Mesodermal cell (in vitro differentiated cells): ENCODE data around the gene RAD52.

Experiments used
- H3K27ac ChIP-seq: 2 replicates; pipeline ENCODE4 v1.7.0; 2013; ENCODE audit warnings: mild to moderate bottlenecking, low read depth, low read length, moderate library complexity; ENCODE audit not compliant: severe bottlenecking
- H3K36me3 ChIP-seq: 2 replicates; pipeline ENCODE4 v1.7.1; 2013; ENCODE audit warnings: mild to moderate bottlenecking, low read length, moderate library complexity; ENCODE audit not compliant: control insufficient read depth, insufficient read depth
- H3K4me1 ChIP-seq: one replicate; pipeline ENCODE4 v1.7.1; 2013; ENCODE audit warnings: mild to moderate bottlenecking, low read length; ENCODE audit not compliant: insufficient read depth, control insufficient read depth, poor library complexity, severe bottlenecking
- H3K4me3 ChIP-seq: 2 replicates; pipeline ENCODE4 v1.7.0; 2013; ENCODE audit warnings: low read length, control low read depth, mild to moderate bottlenecking; ENCODE audit not compliant: insufficient read depth, poor library complexity, severe bottlenecking; ENCODE audit errors: extremely low read depth
- H3K9me3 ChIP-seq: 2 replicates; pipeline ENCODE4 v1.7.1; 2013; ENCODE audit warnings: mild to moderate bottlenecking, low read length, moderate library complexity; ENCODE audit not compliant: control insufficient read depth
- WGBS, 2 experiments: methylation state at CpG; one replicate each; pipeline ENCODE4 v1.1.5; 2013; ENCODE audit warnings: missing lambda C conversion rate in 2 of 2; ENCODE audit not compliant: insufficient coverage in 2 of 2; 5-methylcytosine and 5-hydroxymethylcytosine counted together

RAD52 gene

GRCh38 chr12:904010-904414 is 45.5 kb downstream of the RAD52 start:
- H3K27ac ChIP-seq, result no peak overlapping the region
- peaks cover 93% of the 10 kb centered on the region for H3K36me3 ChIP-seq
- WGBS, 2 experiments, result 65 to 66% methylated on average over 3 of the region's 5 CpGs

DNA sequence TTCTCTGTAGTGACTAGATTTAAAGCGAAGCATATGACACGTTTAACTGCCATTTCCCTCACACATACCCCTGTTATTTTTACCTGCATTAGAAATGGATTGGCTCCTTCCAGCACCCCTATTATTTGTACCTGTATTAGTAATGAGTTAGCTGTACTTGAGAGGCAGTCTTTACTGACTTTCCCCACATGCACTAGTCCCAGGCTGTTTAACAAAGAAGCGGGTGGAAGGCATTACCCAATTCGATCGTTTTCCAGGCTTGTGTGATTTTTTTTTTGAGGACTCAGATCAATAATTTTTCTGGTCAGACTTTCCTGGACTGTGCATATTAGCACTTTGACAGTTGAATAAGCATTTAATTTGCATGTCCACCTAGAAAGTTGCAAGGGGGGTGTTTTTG is 46.4 kb downstream of the RAD52 start:
- Histone ChIP-seq H3K9me3 (no peaks in the 10 kb centered on the region), H3K4me3 (no peak overlapping the region), H3K27ac (no peak overlapping the region), H3K4me1 (peaks cover 9% of the 10 kb centered on the region), H3K36me3 (peaks cover 93% of the 10 kb centered on the region)
- 100% methylated on average over 3 of the region's 5 CpGs; no CpG with 5 or more reads in 1 of the 2 experiments for WGBS, 2 experiments

More at GRCh38 chr12:904010-904414, 45.5 kb downstream of the RAD52 start:
- Histone ChIP-seq H3K9me3 (no peaks in the 10 kb centered on the region), H3K4me1 (peaks cover 9% of the 10 kb centered on the region), H3K4me3 (no peak overlapping the region)

GRCh38 chr12:902581-902980 is 46.9 kb downstream of the RAD52 start:
- no peaks in the 10 kb centered on the region for H3K9me3 ChIP-seq
- H3K4me3 ChIP-seq, result no peak overlapping the region
- peaks cover 93% of the 10 kb centered on the region for H3K36me3 ChIP-seq
- H3K4me1 ChIP-seq, result peaks cover 10% of the 10 kb centered on the region
- WGBS, 2 experiments, result 95 to 100% methylated on average over 2 of the region's 3 CpGs
- H3K27ac ChIP-seq, result no peak overlapping the region

- Histone ChIP-seq H3K4me3 (no peak overlapping the region), H3K9me3 (no peaks in the 10 kb centered on the region), H3K27ac (no peak overlapping the region), H3K36me3 (peaks cover 90% of the 10 kb centered on the region), H3K4me1 (peaks cover 11% of the 10 kb centered on the region)
- WGBS, 2 experiments, result 80 to 91% methylated on average over 3 to 4 of the region's 4 CpGs
Measured at GRCh38 chr12:897386-897785, 52.1 kb downstream of the RAD52 start.

- H3K4me3 ChIP-seq, result no peak overlapping the region
- H3K9me3 ChIP-seq, result no peaks in the 10 kb centered on the region
- peaks cover 84% of the 10 kb centered on the region for H3K36me3 ChIP-seq
- H3K4me1 ChIP-seq, result peaks cover 11% of the 10 kb centered on the region
- H3K27ac ChIP-seq, result no peak overlapping the region
- WGBS, 2 experiments, result 88 to 91% methylated on average over 4 of the region's 4 CpGs
Measured at GRCh38 chr12:896031-896430, 53.5 kb downstream of the RAD52 start.

- H3K36me3 ChIP-seq, result peaks cover 80% of the 10 kb centered on the region
- H3K27ac ChIP-seq, result peak overlapping the region; percentile 2
- no peaks in the 10 kb centered on the region for H3K9me3 ChIP-seq
- H3K4me1 ChIP-seq, result peaks cover 11% of the 10 kb centered on the region
- no peak overlapping the region for H3K4me3 ChIP-seq
Measured at GRCh38 chr12:894226-894625, 55.3 kb downstream of the RAD52 start.

- no peak overlapping the region for H3K27ac ChIP-seq
- H3K36me3 ChIP-seq, result peaks cover 91% of the 10 kb centered on the region
- no peaks in the 10 kb centered on the region for H3K9me3 ChIP-seq
- no peaks in the 10 kb centered on the region for H3K4me1 ChIP-seq
- no peak overlapping the region for H3K4me3 ChIP-seq
- WGBS, 2 experiments, result 92 to 100% methylated on average over 2 of the region's 2 CpGs
Measured at GRCh38 chr12:886206-886605, 63.3 kb downstream of the RAD52 start.

DNA sequence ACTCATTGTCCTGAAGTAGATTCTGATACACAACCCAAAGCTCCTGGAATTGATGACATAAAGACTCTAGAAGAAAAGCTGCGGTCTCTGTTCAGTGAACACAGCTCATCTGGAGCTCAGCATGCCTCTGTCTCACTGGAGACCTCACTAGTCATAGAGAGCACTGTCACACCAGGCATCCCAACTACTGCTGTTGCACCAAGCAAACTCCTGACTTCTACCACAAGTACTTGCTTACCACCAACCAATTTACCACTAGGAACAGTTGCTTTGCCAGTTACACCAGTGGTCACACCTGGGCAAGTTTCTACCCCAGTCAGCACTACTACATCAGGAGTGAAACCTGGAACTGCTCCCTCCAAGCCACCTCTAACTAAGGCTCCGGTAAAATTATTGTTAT is 63.8 kb downstream of the RAD52 start:
- no peaks in the 10 kb centered on the region for H3K4me1 ChIP-seq
- no peak overlapping the region for H3K4me3 ChIP-seq
- no peaks in the 10 kb centered on the region for H3K9me3 ChIP-seq
- H3K27ac ChIP-seq, result no peak overlapping the region
- peaks cover 96% of the 10 kb centered on the region for H3K36me3 ChIP-seq
- WGBS, 2 experiments, result 83 to 100% methylated on average over 1 of the region's 2 CpGs

DNA sequence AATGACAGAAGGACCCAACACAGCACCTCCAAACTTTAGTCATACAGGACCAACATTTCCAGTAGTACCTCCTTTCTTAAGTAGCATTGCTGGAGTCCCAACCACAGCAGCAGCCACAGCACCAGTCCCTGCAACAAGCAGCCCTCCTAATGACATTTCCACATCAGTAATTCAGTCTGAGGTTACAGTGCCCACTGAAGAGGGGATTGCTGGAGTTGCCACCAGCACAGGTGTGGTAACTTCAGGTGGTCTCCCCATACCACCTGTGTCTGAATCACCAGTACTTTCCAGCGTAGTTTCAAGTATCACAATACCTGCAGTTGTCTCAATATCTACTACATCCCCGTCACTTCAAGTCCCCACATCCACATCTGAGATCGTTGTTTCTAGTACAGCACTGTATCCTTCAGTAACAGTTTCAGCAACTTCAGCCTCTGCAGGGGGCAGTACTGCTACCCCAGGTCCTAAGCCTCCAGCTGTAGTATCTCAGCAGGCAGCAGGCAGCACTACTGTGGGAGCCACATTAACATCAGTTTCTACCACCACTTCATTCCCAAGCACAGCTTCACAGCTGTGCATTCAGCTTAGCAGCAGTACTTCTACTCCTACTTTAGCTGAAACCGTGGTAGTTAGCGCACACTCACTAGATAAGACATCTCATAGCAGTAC is 64.6 kb downstream of the RAD52 start:
- Histone ChIP-seq H3K36me3 (peaks cover 97% of the 10 kb centered on the region), H3K27ac (no peak overlapping the region), H3K9me3 (no peaks in the 10 kb centered on the region), H3K4me3 (no peak overlapping the region), H3K4me1 (no peaks in the 10 kb centered on the region)
- WGBS, 2 experiments, result 98 to 100% methylated on average over 5 of the region's 5 CpGs

DNA sequence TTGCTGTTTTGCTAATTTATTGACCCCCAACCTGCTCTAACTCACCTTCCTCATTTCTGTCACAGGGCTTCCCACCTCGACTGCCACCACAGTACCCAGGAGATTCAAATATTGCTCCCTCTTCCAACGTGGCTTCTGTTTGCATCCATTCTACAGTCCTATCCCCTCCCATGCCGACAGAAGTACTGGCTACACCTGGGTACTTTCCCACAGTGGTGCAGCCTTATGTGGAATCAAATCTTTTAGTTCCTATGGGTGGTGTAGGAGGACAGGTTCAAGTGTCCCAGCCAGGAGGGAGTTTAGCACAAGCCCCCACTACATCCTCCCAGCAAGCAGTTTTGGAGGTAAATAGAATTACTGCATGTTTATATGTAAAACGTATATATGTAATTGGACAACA is 68.8 kb downstream of the RAD52 start:
- no peaks in the 10 kb centered on the region for H3K9me3 ChIP-seq
- H3K27ac ChIP-seq, result no peak overlapping the region
- H3K4me3 ChIP-seq, result no peak overlapping the region
- peaks cover 81% of the 10 kb centered on the region for H3K36me3 ChIP-seq
- H3K4me1 ChIP-seq, result no peaks in the 10 kb centered on the region
- WGBS, 2 experiments, result 87 to 100% methylated on average over 1 to 3 of the region's 4 CpGs

DNA sequence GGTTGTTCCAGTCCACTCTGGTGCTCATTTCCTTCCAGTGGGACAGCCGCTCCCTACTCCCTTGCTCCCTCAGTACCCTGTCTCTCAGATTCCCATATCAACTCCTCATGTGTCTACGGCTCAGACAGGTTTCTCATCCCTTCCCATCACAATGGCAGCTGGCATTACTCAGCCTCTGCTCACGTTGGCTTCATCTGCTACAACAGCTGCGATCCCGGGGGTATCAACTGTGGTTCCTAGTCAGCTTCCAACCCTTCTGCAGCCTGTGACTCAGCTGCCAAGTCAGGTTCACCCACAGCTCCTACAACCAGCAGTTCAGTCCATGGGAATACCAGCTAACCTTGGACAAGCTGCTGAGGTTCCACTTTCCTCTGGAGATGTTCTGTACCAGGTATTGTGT is 69.9 kb downstream of the RAD52 start:
- H3K4me3 ChIP-seq, result no peak overlapping the region
- no peaks in the 10 kb centered on the region for H3K9me3 ChIP-seq
- no peaks in the 10 kb centered on the region for H3K4me1 ChIP-seq
- H3K27ac ChIP-seq, result no peak overlapping the region
- 95 to 98% methylated on average over 4 to 5 of the region's 5 CpGs for WGBS, 2 experiments
- H3K36me3 ChIP-seq, result peaks cover 73% of the 10 kb centered on the region
